HuH-7 (cell line): ENCODE results near the gene ARHGEF28.

Experiments
- DNase-seq: peaks from one replicate; pipeline ENCODE4 v3.0.0; 2011; ENCODE audit warnings: low spot score

The ARHGEF28 gene

GRCh38 chr5:73654171-73654811 lies 28.3 kb downstream of the ARHGEF28 start:
- no peak for DNase-seq

- DNase-seq: no peak
These were observed 28.9 kb downstream of the ARHGEF28 start for GRCh38 chr5:73654819-73655318.

GRCh38 chr5:73655521-73656160 lies 29.6 kb downstream of the ARHGEF28 start:
- no peak for DNase-seq

- no peak for DNase-seq
These were observed 35.8 kb downstream of the ARHGEF28 start for GRCh38 chr5:73661753-73662152.

GRCh38 chr5:73663161-73663859 lies 37.3 kb downstream of the ARHGEF28 start:
- no peak for DNase-seq

GRCh38 chr5:73663860-73664240 lies 37.9 kb downstream of the ARHGEF28 start:
- no peak for DNase-seq

- DNase-seq: no peak
These were observed 38.8 kb downstream of the ARHGEF28 start for GRCh38 chr5:73664796-73665195.

GRCh38 chr5:73666891-73667290 lies 40.9 kb downstream of the ARHGEF28 start:
- DNase-seq: no peak

- no peak for DNase-seq
These were observed 42.0 kb downstream of the ARHGEF28 start for GRCh38 chr5:73668017-73668416.

- no peak for DNase-seq
These were observed 42.6 kb downstream of the ARHGEF28 start for GRCh38 chr5:73668486-73669111.

- DNase-seq: no peak
These were observed 44.7 kb downstream of the ARHGEF28 start for GRCh38 chr5:73670731-73671130.

GRCh38 chr5:73672132-73672531 lies 46.1 kb downstream of the ARHGEF28 start:
- DNase-seq: no peak

- no peak for DNase-seq
These were observed 47.2 kb downstream of the ARHGEF28 start for GRCh38 chr5:73673161-73673591.

GRCh38 chr5:73674669-73675004 lies 48.6 kb downstream of the ARHGEF28 start:
- DNase-seq: no peak

GRCh38 chr5:73678322-73678740 lies 52.3 kb downstream of the ARHGEF28 start:
- DNase-seq: peak; percentile 42

- DNase-seq: no peak
These were observed 52.8 kb downstream of the ARHGEF28 start for GRCh38 chr5:73678807-73679206.

GRCh38 chr5:73682176-73682575 lies 56.2 kb downstream of the ARHGEF28 start:
- DNase-seq: no peak

- DNase-seq: no peak
These were observed 58.7 kb downstream of the ARHGEF28 start for GRCh38 chr5:73684691-73685090.

GRCh38 chr5:73686912-73687311 lies 60.9 kb downstream of the ARHGEF28 start:
- DNase-seq: no peak

- no peak for DNase-seq
These were observed 61.4 kb downstream of the ARHGEF28 start for GRCh38 chr5:73687357-73687756.

GRCh38 chr5:73690015-73690414 lies 64.0 kb downstream of the ARHGEF28 start:
- DNase-seq: no peak

- no peak for DNase-seq
These were observed 65.5 kb downstream of the ARHGEF28 start for GRCh38 chr5:73691302-73692080.
